ENCODE data around the gene PCMT1.

Gene PCMT1

DNA sequence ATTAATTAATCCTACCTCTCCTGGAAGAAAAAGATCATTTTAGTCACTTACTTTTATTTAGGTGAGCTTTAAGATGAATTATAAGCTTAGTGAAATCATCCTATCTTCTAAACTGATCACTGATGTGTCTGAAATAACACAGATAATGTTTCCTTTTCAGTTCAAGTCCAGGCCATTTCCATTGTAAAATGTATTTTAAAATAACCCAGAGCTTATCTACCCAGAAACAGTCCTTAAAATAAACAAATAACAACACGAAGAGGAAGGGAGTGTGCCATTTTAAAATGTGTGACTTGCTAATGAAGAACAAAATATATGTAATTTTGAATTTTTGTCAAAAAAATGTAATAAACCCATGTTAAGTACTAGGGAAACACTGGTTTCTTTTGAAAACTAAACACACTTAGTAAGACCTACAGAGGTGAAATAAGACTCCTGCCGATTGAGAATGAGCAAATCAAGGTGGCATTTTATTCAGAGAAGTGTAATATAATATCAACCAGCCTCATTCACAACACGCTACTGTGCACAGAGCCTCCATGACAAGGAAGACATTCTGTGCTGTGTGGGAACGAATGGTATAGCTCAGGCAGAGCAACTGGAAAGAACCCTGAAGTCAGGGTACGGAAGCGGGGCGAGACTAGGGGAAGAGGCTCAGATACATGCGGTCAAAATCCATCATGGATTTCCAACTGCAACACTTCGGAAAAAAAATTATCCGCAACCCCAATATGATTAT lies 106.9 kb downstream of the PCMT1 start:
- no peak for DNase-seq

- no peak for DNase-seq
These were observed 108.0 kb downstream of the PCMT1 start for GRCh38 chr6:149857541-149857940.

GRCh38 chr6:149859368-149859767 lies 109.8 kb downstream of the PCMT1 start:
- DNase-seq = no peak

GRCh38 chr6:149859938-149860337 lies 110.4 kb downstream of the PCMT1 start:
- DNase-seq = no peak

- DNase-seq = no peak
These were observed 110.9 kb downstream of the PCMT1 start for GRCh38 chr6:149860513-149860833.
